Amniotic epithelial cell (primary cell): Measurements from ENCODE around the gene FAM227B.

Experiments used
- DNase-seq: peaks from one replicate; pipeline ENCODE4 v3.0.0-alpha.2; 2010; ENCODE audit warnings: low read depth

Gene FAM227B

GRCh38 chr15:49296258-49296657, 324.4 kb downstream of the FAM227B start:
- DNase-seq, result no peak

DNA sequence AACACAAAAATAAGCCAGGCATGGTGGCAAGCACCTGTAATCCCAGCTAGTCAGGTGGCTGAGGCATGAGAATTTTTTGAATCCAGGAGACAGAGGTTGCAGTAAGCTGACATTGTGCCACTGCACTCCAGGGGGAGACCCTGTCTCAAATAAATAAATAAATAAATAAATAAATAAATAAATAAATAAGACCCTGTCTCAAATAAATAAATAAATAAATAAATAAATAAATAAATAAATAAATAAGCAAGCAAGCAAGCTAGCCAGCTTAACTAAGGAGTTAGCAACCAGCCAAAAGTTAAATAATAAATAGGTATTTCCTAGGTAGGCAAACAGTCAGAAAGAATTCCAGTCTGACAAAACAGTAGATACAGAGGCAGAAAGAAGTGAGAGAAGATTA, 326.7 kb downstream of the FAM227B start:
- DNase-seq, result no peak

DNA sequence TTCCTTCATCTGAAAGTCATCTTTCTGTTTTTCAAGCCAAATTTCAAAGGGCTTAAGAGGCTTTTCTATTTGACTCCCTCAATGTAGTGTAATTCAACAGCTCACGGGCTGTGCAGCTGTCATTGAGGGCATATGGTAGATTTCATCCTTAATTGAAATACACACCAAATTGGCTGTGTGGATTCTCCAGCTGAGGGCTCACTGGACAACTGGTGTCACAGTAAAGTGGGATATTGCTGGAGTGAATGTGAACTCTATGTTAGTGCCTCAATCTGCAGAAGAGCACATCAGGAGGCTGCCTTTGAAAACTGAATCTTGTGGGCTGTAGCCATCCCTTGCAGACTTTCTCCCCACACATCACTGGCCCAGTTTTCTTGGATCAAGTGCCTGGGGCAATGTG, 330.4 kb downstream of the FAM227B start:
- DNase-seq, result no peak

- no peak for DNase-seq
Measured at GRCh38 chr15:49288391-49288790, 332.2 kb downstream of the FAM227B start.

DNA sequence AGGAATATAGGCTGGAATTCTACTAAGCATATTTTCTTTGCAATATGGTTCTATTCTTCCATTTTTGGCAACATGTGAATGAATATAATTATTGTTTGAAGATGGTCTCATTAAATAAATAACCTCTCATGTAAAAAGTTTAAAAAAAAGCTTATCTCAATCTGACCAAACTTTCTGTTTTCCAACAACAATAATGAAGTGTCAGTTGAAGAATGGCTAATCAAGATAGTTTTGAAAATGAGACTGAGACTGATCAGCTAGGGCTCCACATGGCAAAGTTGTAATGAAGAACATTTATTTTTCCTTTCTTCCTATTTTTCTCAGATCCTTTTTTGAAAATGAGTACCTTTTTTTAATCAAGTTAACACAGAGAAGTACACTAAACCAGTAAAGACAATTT, 333.1 kb downstream of the FAM227B start:
- no peak for DNase-seq

GRCh38 chr15:49286649-49287404, 333.8 kb downstream of the FAM227B start:
- peak; percentile 60 for DNase-seq

- DNase-seq, result peak; percentile 88
Measured at GRCh38 chr15:49282366-49282765, 338.3 kb downstream of the FAM227B start.

DNA sequence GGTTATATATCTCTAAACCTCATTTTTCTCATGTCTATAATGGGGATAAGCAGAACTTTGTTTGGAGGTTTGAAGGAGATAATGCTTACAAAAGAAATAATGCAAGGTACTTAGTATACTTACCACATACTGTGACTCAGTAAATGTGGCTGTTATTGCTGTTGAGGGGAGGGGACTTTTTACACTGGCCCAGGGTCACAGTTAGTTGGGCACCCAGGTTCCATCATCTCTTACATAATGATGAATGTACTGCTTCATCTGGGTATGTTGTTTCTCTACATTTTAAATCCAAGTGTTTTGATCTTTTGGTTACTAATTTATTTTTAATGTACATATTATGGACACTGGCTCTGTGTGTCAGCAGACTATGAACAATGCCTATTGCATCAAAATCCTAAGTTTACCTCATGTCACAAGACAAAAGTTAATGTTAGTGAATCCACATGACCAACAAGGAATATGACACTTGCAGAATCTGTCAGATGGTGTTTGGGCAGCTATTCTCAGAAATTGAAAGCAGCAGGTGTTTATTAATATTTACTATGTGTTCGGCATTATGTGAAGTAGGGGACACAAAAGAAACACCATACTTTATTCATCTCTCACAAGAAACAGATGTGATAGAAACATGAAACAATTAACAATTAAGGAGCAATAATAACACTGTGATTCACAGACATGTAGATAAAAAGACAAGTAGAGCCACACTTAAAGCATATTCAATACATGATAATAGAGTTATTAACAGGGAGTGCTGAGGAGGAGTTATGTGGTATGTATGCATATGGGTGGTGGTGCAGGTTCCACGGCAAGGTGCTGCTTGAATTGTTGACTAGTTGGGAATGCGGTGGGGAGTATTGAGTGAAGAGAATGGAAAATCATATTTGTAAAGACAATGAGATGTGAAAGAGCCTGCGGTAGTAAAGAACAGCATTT, 340.8 kb downstream of the FAM227B start:
- DNase-seq, result peak; percentile 26

- DNase-seq, result no peak
Measured at GRCh38 chr15:49278751-49279150, 341.9 kb downstream of the FAM227B start.
